GM12801 (cell line): ENCODE measurements around the gene KRT6A.

Experiments
- CTCF ChIP-seq: IDR thresholded peaks from one replicate; pipeline ENCODE4 v1.5.1; 2011; ENCODE audit warnings: control low read depth; ENCODE audit not compliant: insufficient read length; ENCODE audit errors: extremely low read depth

Gene KRT6A

GRCh38 chr12:52524241-52524897 lies 31.3 kb upstream of the KRT6A start:
- no peak for TF ChIP-seq CTCF

- TF ChIP-seq CTCF: no peak
Observed at GRCh38 chr12:52523824-52524223, 30.8 kb upstream of the KRT6A start.

GRCh38 chr12:52522346-52523011 lies 29.4 kb upstream of the KRT6A start:
- no peak for TF ChIP-seq CTCF

- no peak for TF ChIP-seq CTCF
Observed at GRCh38 chr12:52521568-52522266, 28.7 kb upstream of the KRT6A start.

GRCh38 chr12:52521175-52521567 lies 28.1 kb upstream of the KRT6A start:
- no peak for TF ChIP-seq CTCF

GRCh38 chr12:52519826-52520662 lies 27.0 kb upstream of the KRT6A start, which contains the start of gene KRT5:
TSS of gene KRT5 (minus strand) at chr12:52520394. CDS start at chr12:52520296, 98 bp downstream.
- no peak for TF ChIP-seq CTCF

- TF ChIP-seq CTCF: no peak
Observed at GRCh38 chr12:52519387-52519703, 26.3 kb upstream of the KRT6A start.
